ENCODE measurements around the gene ACSM2B.
"Not testable (repeated sequence)": the region's sequence is repeated elsewhere in the genome, so short reads cannot be mapped to it uniquely, and the experiment has no call there.

ACSM2B gene

GRCh38 chr16:20546278-20546853 is 29.8 kb downstream of the ACSM2B start:
- not testable (repeated sequence) for H2AFZ ChIP-seq (ENCODE audit: low read length); H3K9ac ChIP-seq (ENCODE audit: low read length); H3K9me2 ChIP-seq (ENCODE audit: low read depth, low read length); H3K4me3 ChIP-seq (ENCODE audit: low read depth, low read length, poor library complexity, severe bottlenecking); H3K4me1 ChIP-seq (ENCODE audit: insufficient read depth, low read length, severe bottlenecking); H3K36me3 ChIP-seq (ENCODE audit: insufficient read depth, low read length); H3K79me2 ChIP-seq (ENCODE audit: insufficient read depth, low read length); H3K27me3 ChIP-seq (ENCODE audit: insufficient read depth, low read length); H3K4me2 ChIP-seq (ENCODE audit: low read length); H3F3A ChIP-seq (ENCODE audit: insufficient read depth, low read length); H3K27ac ChIP-seq (ENCODE audit: low read depth, low read length, poor library complexity, severe bottlenecking); H3K9me3 ChIP-seq (ENCODE audit: low read length); H4K20me1 ChIP-seq (ENCODE audit: insufficient read depth, low read length)

- H3K36me3 ChIP-seq (ENCODE audit: insufficient read depth, low read length); H3F3A ChIP-seq (ENCODE audit: insufficient read depth, low read length); H4K20me1 ChIP-seq (ENCODE audit: insufficient read depth, low read length); H3K4me1 ChIP-seq (ENCODE audit: insufficient read depth, low read length, severe bottlenecking); H3K9me2 ChIP-seq (ENCODE audit: low read depth, low read length); H3K9me3 ChIP-seq (ENCODE audit: low read length); H3K27ac ChIP-seq (ENCODE audit: low read depth, low read length, poor library complexity, severe bottlenecking); H3K27me3 ChIP-seq (ENCODE audit: insufficient read depth, low read length); H3K4me3 ChIP-seq (ENCODE audit: low read depth, low read length, poor library complexity, severe bottlenecking); H3K79me2 ChIP-seq (ENCODE audit: insufficient read depth, low read length); H3K4me2 ChIP-seq (ENCODE audit: low read length); H3K9ac ChIP-seq (ENCODE audit: low read length); H2AFZ ChIP-seq (ENCODE audit: low read length): not testable (repeated sequence)
These were observed 35.4 kb downstream of the ACSM2B start for GRCh38 chr16:20540603-20541316.

- Histone ChIP-seq H3K27ac (ENCODE audit: low read depth, low read length, poor library complexity, severe bottlenecking) (no peak overlapping the region), H3K36me3 (ENCODE audit: insufficient read depth, low read length) (no peaks in the 10 kb centered on the region), H3K9me2 (ENCODE audit: low read depth, low read length) (no peaks in the 10 kb centered on the region), H3K9me3 (ENCODE audit: low read length) (no peaks in the 10 kb centered on the region), H3K4me2 (ENCODE audit: low read length) (no peak overlapping the region), H3K9ac (ENCODE audit: low read length) (no peak overlapping the region), H3F3A (ENCODE audit: insufficient read depth, low read length) (no peaks in the 10 kb centered on the region), H3K79me2 (ENCODE audit: insufficient read depth, low read length) (no peaks in the 10 kb centered on the region), H3K4me1 (ENCODE audit: insufficient read depth, low read length, severe bottlenecking) (no peaks in the 10 kb centered on the region), H4K20me1 (ENCODE audit: insufficient read depth, low read length) (no peaks in the 10 kb centered on the region), H3K27me3 (ENCODE audit: insufficient read depth, low read length) (no peaks in the 10 kb centered on the region), H2AFZ (ENCODE audit: low read length) (no peak overlapping the region), H3K4me3 (ENCODE audit: low read depth, low read length, poor library complexity, severe bottlenecking) (no peak overlapping the region)
- TF ChIP-seq CTCF (IDR thresholded peaks at IDR 0.05; ENCODE audit: low read length): no peak
- no peak for TF ChIP-seq EZH2 (IDR thresholded peaks at IDR 0.05; ENCODE audit: borderline replicate concordance, low read length)
These were observed 37.5 kb downstream of the ACSM2B start for GRCh38 chr16:20538687-20539086.

- Histone ChIP-seq H3K36me3 (ENCODE audit: insufficient read depth, low read length) (no peaks in the 10 kb centered on the region), H3K9ac (ENCODE audit: low read length) (no peak overlapping the region), H3K4me2 (ENCODE audit: low read length) (no peak overlapping the region), H2AFZ (ENCODE audit: low read length) (no peak overlapping the region), H3K4me3 (ENCODE audit: low read depth, low read length, poor library complexity, severe bottlenecking) (no peak overlapping the region), H3K9me3 (ENCODE audit: low read length) (no peaks in the 10 kb centered on the region), H3K79me2 (ENCODE audit: insufficient read depth, low read length) (no peaks in the 10 kb centered on the region), H3K27me3 (ENCODE audit: insufficient read depth, low read length) (no peaks in the 10 kb centered on the region), H4K20me1 (ENCODE audit: insufficient read depth, low read length) (no peaks in the 10 kb centered on the region), H3F3A (ENCODE audit: insufficient read depth, low read length) (no peaks in the 10 kb centered on the region), H3K27ac (ENCODE audit: low read depth, low read length, poor library complexity, severe bottlenecking) (no peak overlapping the region), H3K9me2 (ENCODE audit: low read depth, low read length) (no peaks in the 10 kb centered on the region), H3K4me1 (ENCODE audit: insufficient read depth, low read length, severe bottlenecking) (no peaks in the 10 kb centered on the region)
- TF ChIP-seq CTCF (IDR thresholded peaks at IDR 0.05; ENCODE audit: low read length) (no peak), EZH2 (IDR thresholded peaks at IDR 0.05; ENCODE audit: borderline replicate concordance, low read length) (no peak)
These were observed 38.0 kb downstream of the ACSM2B start for GRCh38 chr16:20538181-20538580.

- H3K4me2 ChIP-seq (ENCODE audit: low read length); H2AFZ ChIP-seq (ENCODE audit: low read length); H3K4me3 ChIP-seq (ENCODE audit: low read depth, low read length, poor library complexity, severe bottlenecking); H3K4me1 ChIP-seq (ENCODE audit: insufficient read depth, low read length, severe bottlenecking); H3K9ac ChIP-seq (ENCODE audit: low read length); H3K9me2 ChIP-seq (ENCODE audit: low read depth, low read length); H4K20me1 ChIP-seq (ENCODE audit: insufficient read depth, low read length); H3K27ac ChIP-seq (ENCODE audit: low read depth, low read length, poor library complexity, severe bottlenecking); H3K27me3 ChIP-seq (ENCODE audit: insufficient read depth, low read length); H3K36me3 ChIP-seq (ENCODE audit: insufficient read depth, low read length); H3K79me2 ChIP-seq (ENCODE audit: insufficient read depth, low read length); H3F3A ChIP-seq (ENCODE audit: insufficient read depth, low read length); H3K9me3 ChIP-seq (ENCODE audit: low read length): not testable (repeated sequence)
These were observed 39.5 kb downstream of the ACSM2B start for GRCh38 chr16:20536669-20537068.

- H4K20me1 ChIP-seq (ENCODE audit: insufficient read depth, low read length); H3K9ac ChIP-seq (ENCODE audit: low read length); H3K79me2 ChIP-seq (ENCODE audit: insufficient read depth, low read length); H3K9me3 ChIP-seq (ENCODE audit: low read length); H3K27me3 ChIP-seq (ENCODE audit: insufficient read depth, low read length); H3K4me1 ChIP-seq (ENCODE audit: insufficient read depth, low read length, severe bottlenecking); H3F3A ChIP-seq (ENCODE audit: insufficient read depth, low read length); H3K4me2 ChIP-seq (ENCODE audit: low read length); H3K4me3 ChIP-seq (ENCODE audit: low read depth, low read length, poor library complexity, severe bottlenecking); H2AFZ ChIP-seq (ENCODE audit: low read length); H3K9me2 ChIP-seq (ENCODE audit: low read depth, low read length); H3K36me3 ChIP-seq (ENCODE audit: insufficient read depth, low read length); H3K27ac ChIP-seq (ENCODE audit: low read depth, low read length, poor library complexity, severe bottlenecking): not testable (repeated sequence)
These were observed 43.8 kb downstream of the ACSM2B start for GRCh38 chr16:20532284-20532792.

Data from OCI-LY1 (cell line).